Measurements from ENCODE around the gene INMT. TPM values are rescaled to one million over a fixed set of nuclear protein-coding genes. Genes with fewer than 3 reads are reported as not detected.

The INMT gene
- total and polyA plus RNA-seq, 2 experiments from 2014 or later: 0.79 to 1.1 TPM

- TF ChIP-seq ZNF462 (CRISPR knock-in tag; IDR thresholded peaks at IDR 0.05): no peak
- no peak for TF ChIP-seq JUNB (IDR thresholded peaks at IDR 0.05; ENCODE audit: unreplicated experiment)
- TF ChIP-seq CTCF (conservative IDR thresholded peaks at IDR 0.05; ENCODE audit: low read depth in 2 of 2): no peak
- no peak for TF ChIP-seq NANOG (IDR thresholded peaks at IDR 0.05; ENCODE audit: borderline replicate concordance)
These were observed 7.9 kb upstream of the INMT start (continued) for GRCh38 chr7:30744075-30744417.

GRCh38 chr7:30745261-30745941, 6.5 kb upstream of the INMT start:
- DNase-seq (ENCODE audit: low spot score) (no peak), ATAC-seq (no peak)
- Mint-ChIP-seq H3K4me1 (no peaks in the 10 kb centered on the region; the same call in 2 of the 3 replicates), H3K36me3 (ENCODE audit: low read depth) (no peaks in the 10 kb centered on the region), H3K4me3 (no peak overlapping the region), H3K27ac (no peak overlapping the region), H3K9me3 (no peaks in the 10 kb centered on the region), H3K27me3 (ENCODE audit: insufficient read depth, low read depth, poor library complexity) (peaks cover 8% of the 10 kb centered on the region)
- H2AFZ ChIP-seq: no peak overlapping the region
- no peaks in the 10 kb centered on the region for H3K27me3 ChIP-seq (ENCODE audit: insufficient read depth)
- H3K4me3 ChIP-seq: no peak overlapping the region
- no peak overlapping the region for H3K27ac ChIP-seq (ENCODE audit: low read depth)
- H3K4me1 ChIP-seq (ENCODE audit: insufficient read depth): no peaks in the 10 kb centered on the region
- no peaks in the 10 kb centered on the region for H4K20me1 ChIP-seq (replicated peaks; ENCODE audit: insufficient read depth)
- H3K79me2 ChIP-seq (replicated peaks; ENCODE audit: insufficient read depth): no peaks in the 10 kb centered on the region
- no peak for TF ChIP-seq ETS1 (IDR thresholded peaks at IDR 0.05)
- TF ChIP-seq REST (IDR thresholded peaks at IDR 0.05; ENCODE audit: unreplicated experiment): no peak
- no peaks in the 10 kb centered on the region for H3K36me3 ChIP-seq (ENCODE audit: insufficient read depth)
- no peaks in the 10 kb centered on the region for H3F3A ChIP-seq (replicated peaks; ENCODE audit: low read depth)
- no peaks in the 10 kb centered on the region for H3K9me2 ChIP-seq (ENCODE audit: insufficient read depth)
- no peak overlapping the region for H3K4me2 ChIP-seq

Data from GM23338 (cell line).